Breast epithelium (tissue), 3 donors: ENCODE measurements around the gene EFNA2.
"Not testable (repeated sequence)": the region's sequence is repeated elsewhere in the genome, so short reads cannot be mapped to it uniquely, and the experiment has no call there.

Experiments used
- POLR2A ChIP-seq: fragments of 450-650 bp; IDR thresholded peaks from one replicate; pipeline ENCODE4 v1.6.1; 2016; ENCODE audit warnings: antibody characterized with exemption, mild to moderate bottlenecking, moderate library complexity
- POLR2AphosphoS5 ChIP-seq, 3 donors: sonication (generic); formaldehyde crosslinking; IDR thresholded peaks; one replicate each; pipeline ENCODE4 v1.6.1; 2017; ENCODE audit warnings: antibody characterized with exemption in 3 of 3
- TF ChIP-seq, protein P1 (sequence below), 3 donors: fragments of 450-650 bp; IDR thresholded peaks; one replicate each; pipeline ENCODE4 v1.5.1; 2016 to 2017; ENCODE audit warnings: antibody characterized with exemption in 3 of 3, mild to moderate bottlenecking in 3 of 3, moderate library complexity in 3 of 3

DNA sequence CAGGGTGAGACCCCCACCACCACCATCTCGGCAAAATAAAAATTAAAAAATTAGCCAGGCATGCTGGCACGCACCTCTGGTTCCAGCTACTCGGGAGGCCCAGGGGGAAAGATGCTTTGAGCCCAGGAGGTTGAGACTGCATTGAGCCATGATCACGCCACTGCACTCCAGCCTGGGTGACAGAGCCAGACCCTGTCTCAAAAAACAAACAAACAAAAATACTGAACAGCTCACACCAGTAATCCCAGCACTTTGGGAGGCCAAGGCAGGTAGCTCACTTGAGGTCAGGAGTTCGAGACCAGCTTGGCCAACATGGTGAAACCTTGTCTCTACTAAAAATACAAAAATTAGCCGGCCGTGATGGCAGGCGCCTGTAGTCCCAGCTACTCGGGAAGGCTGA, 19.7 kb downstream of the EFNA2 start:
- TF ChIP-seq, protein P1, sequence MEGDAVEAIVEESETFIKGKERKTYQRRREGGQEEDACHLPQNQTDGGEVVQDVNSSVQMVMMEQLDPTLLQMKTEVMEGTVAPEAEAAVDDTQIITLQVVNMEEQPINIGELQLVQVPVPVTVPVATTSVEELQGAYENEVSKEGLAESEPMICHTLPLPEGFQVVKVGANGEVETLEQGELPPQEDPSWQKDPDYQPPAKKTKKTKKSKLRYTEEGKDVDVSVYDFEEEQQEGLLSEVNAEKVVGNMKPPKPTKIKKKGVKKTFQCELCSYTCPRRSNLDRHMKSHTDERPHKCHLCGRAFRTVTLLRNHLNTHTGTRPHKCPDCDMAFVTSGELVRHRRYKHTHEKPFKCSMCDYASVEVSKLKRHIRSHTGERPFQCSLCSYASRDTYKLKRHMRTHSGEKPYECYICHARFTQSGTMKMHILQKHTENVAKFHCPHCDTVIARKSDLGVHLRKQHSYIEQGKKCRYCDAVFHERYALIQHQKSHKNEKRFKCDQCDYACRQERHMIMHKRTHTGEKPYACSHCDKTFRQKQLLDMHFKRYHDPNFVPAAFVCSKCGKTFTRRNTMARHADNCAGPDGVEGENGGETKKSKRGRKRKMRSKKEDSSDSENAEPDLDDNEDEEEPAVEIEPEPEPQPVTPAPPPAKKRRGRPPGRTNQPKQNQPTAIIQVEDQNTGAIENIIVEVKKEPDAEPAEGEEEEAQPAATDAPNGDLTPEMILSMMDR (IDR thresholded peaks at IDR 0.05) = not testable (repeated sequence)
- TF ChIP-seq POLR2AphosphoS5 (IDR thresholded peaks at IDR 0.05); POLR2A: not testable (repeated sequence)
